Sigmoid colon (tissue), 7 donors: Measurements from ENCODE around the gene NAT16. TPM values are rescaled to one million over a fixed set of nuclear protein-coding genes. Genes with fewer than 3 reads are reported as not detected.

Source experiments
- DNase-seq: peaks from one replicate; pipeline ENCODE4 v3.0.0-alpha.2; 2019
- H3K27ac ChIP-seq, 4 donors: fragments of 200-600 bp; sonication (generic); one replicate each; pipeline ENCODE4 v1.5.1; 2016 to 2019; ENCODE audit warnings: mild to moderate bottlenecking in 1 of 4
- H3K27me3 ChIP-seq, 3 donors: fragments of 200-600 bp; sonication (generic); one replicate each; pipeline ENCODE4 v1.5.1; 2019; ENCODE audit warnings: mild to moderate bottlenecking in 1 of 3
- H3K36me3 ChIP-seq, 4 donors: fragments of 200-600 bp; sonication (generic); one replicate each; pipeline ENCODE4 v1.5.1; 2016 to 2019
- H3K4me1 ChIP-seq, 4 donors: fragments of 200-600 bp; sonication (generic); one replicate each; pipeline ENCODE4 v1.5.1; 2017 to 2019
- H3K4me3 ChIP-seq, 4 donors: fragments of 200-600 bp; sonication (generic); one replicate each; pipeline ENCODE4 v1.5.1; 2017 to 2019; ENCODE audit warnings: mild to moderate bottlenecking in 2 of 4, moderate library complexity in 1 of 4
- H3K9me3 ChIP-seq, 4 donors: fragments of 200-600 bp in 3 of 4; sonication (generic) in 3 of 4; one replicate each; pipeline versions ENCODE4 v1.5.1 to v1.6.1; 2013 to 2019
- EP300 ChIP-seq, 4 donors: sonication (generic); formaldehyde crosslinking; IDR thresholded peaks; one replicate each; pipeline ENCODE4 v1.6.1; 2017; ENCODE audit warnings: antibody characterized with exemption in 4 of 4
- POLR2A ChIP-seq, 2 donors: fragments of 450-650 bp; IDR thresholded peaks; one replicate each; pipeline ENCODE4 v1.6.1; 2016; ENCODE audit warnings: antibody characterized with exemption in 2 of 2, mild to moderate bottlenecking in 2 of 2, moderate library complexity in 2 of 2
- POLR2AphosphoS5 ChIP-seq, 4 donors: sonication (generic); formaldehyde crosslinking; IDR thresholded peaks; one replicate each; pipeline ENCODE4 v1.6.1; 2017; ENCODE audit warnings: antibody characterized with exemption in 4 of 4
- WGBS, 2 donors: extraction: QIAGEN DNeasy Blood & Tissue Kit; methylation state at CpG; one replicate each; pipeline ENCODE4 v1.1.7; 2013; 5-methylcytosine and 5-hydroxymethylcytosine counted together
- intact Hi-C: fragments of 100-400 bp; cut with DNase I; formaldehyde crosslinking; loops from one replicate; pipeline ENCODE4 v1.15.1; 2023
- polyA plus RNA-seq, 3 donors: library from polyadenylated mRNA; stranded (reverse); fragments of 200-250 nt; gene quantifications; one replicate each; pipeline ENCODE4 v1.2.3, GENCODE V29; 2013
- total RNA-seq, 4 donors: library from RNA; depleted of rRNA; stranded (reverse); fragments of >200 nt; gene quantifications; one replicate each; pipeline ENCODE4 v1.1.0, GENCODE V29; 2016
- TF ChIP-seq, protein P1 (sequence below), 4 experiments: fragments of 450-650 bp in 3 of 4; fragments of 200-600 bp in 1 of 4; IDR thresholded peaks; one replicate each; pipeline ENCODE4 v1.5.1; 2016 to 2019; ENCODE audit warnings: antibody characterized with exemption in 4 of 4, mild to moderate bottlenecking in 3 of 4, moderate library complexity in 2 of 4
- donor health status: healthy with polysubstance abuse.
- donor health status: Bipolar disorder and iron deficiency.
- donor health status: healthy.

Gene NAT16
- total RNA-seq (not detected), polyA plus RNA-seq (under 1 TPM in 1 of 3 donors, not detected in 2; 0.23 TPM)

DNA sequence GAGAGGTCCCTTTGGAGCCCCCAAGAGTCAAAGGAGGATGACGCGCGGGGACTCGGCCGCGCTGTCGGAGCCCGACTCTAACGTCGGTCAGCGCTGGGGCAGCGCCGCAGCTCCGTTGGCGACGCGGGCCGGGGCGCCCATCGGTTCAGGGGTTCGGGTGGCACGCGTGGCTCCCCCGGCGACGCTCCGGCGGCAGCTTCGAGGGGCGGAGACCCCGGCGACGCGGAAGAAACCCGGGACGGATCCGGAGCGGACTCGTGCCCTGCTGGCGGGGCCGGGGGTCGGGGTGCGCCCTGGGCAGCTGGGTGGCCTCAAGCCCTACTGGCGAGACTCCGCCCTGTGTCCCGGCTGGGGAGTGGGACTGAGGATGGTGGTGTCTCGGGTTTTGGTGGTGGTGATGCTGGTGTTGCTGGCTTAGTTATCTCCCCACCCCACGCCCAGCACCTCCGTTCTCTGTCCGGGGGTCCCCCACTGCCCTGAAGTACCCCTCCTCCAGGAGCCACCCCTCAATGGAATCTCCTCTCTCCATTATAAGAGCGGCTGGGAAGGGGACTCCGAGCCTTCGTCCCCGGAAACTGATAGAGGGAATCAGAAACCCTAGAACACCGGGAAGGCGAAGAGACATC lies at the start of gene NAT16:
NAT16 (minus strand) TSS at position 164 of the 626 bp plus-strand sequence. CDS start 5,486 bp downstream, outside the sequence.
- H3K27ac ChIP-seq = no peak within 1 kb of the TSS
- H3K27me3 ChIP-seq = peaks cover 32 to 94% (median 86%) of the 10 kb centered on the region in 3 donors
- DNase-seq = no peak
- 5% methylated on average over 56 of the region's 56 CpGs for WGBS, 2 donors
- H3K4me3 ChIP-seq = no peak within 1 kb of the TSS
- H3K36me3 ChIP-seq = no peaks in the 10 kb centered on the region
- TF ChIP-seq POLR2A (IDR thresholded peaks at IDR 0.05) = no peak
- no peak for TF ChIP-seq POLR2AphosphoS5 (IDR thresholded peaks at IDR 0.05)
- no peak for TF ChIP-seq EP300 (IDR thresholded peaks at IDR 0.05)
- TF ChIP-seq, protein P1, sequence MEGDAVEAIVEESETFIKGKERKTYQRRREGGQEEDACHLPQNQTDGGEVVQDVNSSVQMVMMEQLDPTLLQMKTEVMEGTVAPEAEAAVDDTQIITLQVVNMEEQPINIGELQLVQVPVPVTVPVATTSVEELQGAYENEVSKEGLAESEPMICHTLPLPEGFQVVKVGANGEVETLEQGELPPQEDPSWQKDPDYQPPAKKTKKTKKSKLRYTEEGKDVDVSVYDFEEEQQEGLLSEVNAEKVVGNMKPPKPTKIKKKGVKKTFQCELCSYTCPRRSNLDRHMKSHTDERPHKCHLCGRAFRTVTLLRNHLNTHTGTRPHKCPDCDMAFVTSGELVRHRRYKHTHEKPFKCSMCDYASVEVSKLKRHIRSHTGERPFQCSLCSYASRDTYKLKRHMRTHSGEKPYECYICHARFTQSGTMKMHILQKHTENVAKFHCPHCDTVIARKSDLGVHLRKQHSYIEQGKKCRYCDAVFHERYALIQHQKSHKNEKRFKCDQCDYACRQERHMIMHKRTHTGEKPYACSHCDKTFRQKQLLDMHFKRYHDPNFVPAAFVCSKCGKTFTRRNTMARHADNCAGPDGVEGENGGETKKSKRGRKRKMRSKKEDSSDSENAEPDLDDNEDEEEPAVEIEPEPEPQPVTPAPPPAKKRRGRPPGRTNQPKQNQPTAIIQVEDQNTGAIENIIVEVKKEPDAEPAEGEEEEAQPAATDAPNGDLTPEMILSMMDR (IDR thresholded peaks at IDR 0.05) = no peak
- peaks cover 0 to 17% (median 15%) of the 10 kb centered on the region in 4 donors for H3K4me1 ChIP-seq
- H3K9me3 ChIP-seq = no peaks in the 10 kb centered on the region
- intact Hi-C loops = no loop called here

DNA sequence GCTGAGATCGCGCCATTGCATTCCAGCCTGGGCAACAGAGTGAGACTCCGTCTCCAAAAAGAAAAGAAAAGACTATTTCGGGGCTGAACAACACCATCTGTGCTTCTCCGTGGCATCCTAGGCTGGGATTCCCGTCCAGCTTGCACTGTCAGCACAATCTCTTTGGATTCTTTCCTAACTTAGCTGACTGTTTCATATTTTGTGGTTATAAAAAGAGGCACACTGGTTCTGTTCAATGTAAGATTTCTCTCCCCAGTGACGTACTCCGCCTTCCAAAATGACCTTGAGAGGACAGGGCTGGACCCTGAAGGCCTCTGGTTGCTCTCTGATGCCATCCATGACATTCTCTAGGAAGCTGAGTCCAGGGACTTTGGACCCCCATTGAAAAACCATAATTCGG lies 46.6 kb upstream of the NAT16 start:
- peaks cover 0 to 2% (median 0%) of the 10 kb centered on the region in 3 donors for H3K27me3 ChIP-seq
- no peaks in the 10 kb centered on the region for H3K9me3 ChIP-seq
- DNase-seq = no peak
- H3K4me1 ChIP-seq = peaks cover 0 to under 1% (median 0%) of the 10 kb centered on the region in 4 donors
- intact Hi-C loops = no loop called here
- WGBS, 2 donors = 89 to 90% methylated on average over 9 of the region's 9 CpGs
- peaks cover 15 to 72% (median 33%) of the 10 kb centered on the region in 4 donors for H3K36me3 ChIP-seq
- H3K4me3 ChIP-seq = no peak overlapping the region
- TF ChIP-seq POLR2A (IDR thresholded peaks at IDR 0.05) = no peak
- TF ChIP-seq EP300 (IDR thresholded peaks at IDR 0.05) = no peak
- no peak for TF ChIP-seq POLR2AphosphoS5 (IDR thresholded peaks at IDR 0.05)
- TF ChIP-seq, protein P1 (IDR thresholded peaks at IDR 0.05) = no peak
- no peak overlapping the region for H3K27ac ChIP-seq

DNA sequence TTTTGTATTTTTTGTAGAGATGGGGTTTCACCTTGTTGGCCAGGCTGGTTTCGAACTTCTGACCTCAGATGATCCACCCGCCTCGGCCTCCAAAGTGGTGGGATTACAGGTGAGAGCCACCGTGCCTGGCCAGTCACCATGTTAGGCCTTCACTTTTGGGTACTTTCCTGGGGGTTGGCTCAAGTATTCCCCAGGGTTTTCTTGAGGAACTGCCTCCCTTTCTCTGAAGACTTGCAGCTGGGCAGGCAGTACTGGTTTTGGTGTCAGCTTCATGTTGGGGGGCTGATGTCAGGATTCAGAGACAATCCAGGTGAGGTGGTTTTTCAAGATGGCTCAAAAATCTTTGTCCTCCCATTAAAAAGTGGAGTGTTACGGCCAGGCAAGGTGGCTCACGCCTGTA lies 45.6 kb upstream of the NAT16 start:
- Histone ChIP-seq H3K36me3 (peaks cover 15 to 72% (median 33%) of the 10 kb centered on the region in 4 donors), H3K9me3 (no peaks in the 10 kb centered on the region), H3K27me3 (no peaks in the 10 kb centered on the region), H3K4me3 (no peak overlapping the region), H3K27ac (no peak overlapping the region), H3K4me1 (peaks cover 0 to under 1% (median 0%) of the 10 kb centered on the region in 4 donors)
- TF ChIP-seq EP300 (IDR thresholded peaks at IDR 0.05) = no peak
- TF ChIP-seq, protein P1 (IDR thresholded peaks at IDR 0.05) = no peak
- no peak for TF ChIP-seq POLR2AphosphoS5 (IDR thresholded peaks at IDR 0.05)
- TF ChIP-seq POLR2A (IDR thresholded peaks at IDR 0.05) = no peak
- no peak for DNase-seq
- intact Hi-C loops = no loop called here
- 95 to 96% methylated on average over 6 of the region's 6 CpGs for WGBS, 2 donors

DNA sequence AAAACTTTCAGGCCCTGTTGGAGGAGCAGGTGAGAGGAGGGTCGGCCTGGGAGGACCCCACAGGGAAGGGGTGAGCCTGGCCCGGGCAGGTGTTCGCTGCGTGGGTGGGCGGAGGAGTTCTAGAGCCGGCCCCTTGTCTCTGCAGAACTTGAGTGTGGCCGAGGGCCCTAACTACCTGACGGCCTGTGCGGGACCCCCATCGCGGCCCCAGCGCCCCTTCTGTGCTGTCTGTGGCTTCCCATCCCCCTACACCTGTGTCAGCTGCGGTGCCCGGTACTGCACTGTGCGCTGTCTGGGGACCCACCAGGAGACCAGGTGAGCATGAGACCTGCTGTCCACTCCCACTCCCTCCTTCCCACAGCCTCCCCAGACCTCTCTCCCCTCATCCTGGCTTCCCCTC lies 43.4 kb upstream of the NAT16 start:
- DNase-seq = no peak
- 96% methylated on average over 15 of the region's 15 CpGs for WGBS, 2 donors
- H3K27me3 ChIP-seq = no peaks in the 10 kb centered on the region
- TF ChIP-seq EP300 (IDR thresholded peaks at IDR 0.05) (no peak), POLR2A (IDR thresholded peaks at IDR 0.05) (no peak)
- intact Hi-C loops = no loop called here
- no peak overlapping the region for H3K27ac ChIP-seq
- H3K36me3 ChIP-seq = peaks cover 15 to 61% (median 32%) of the 10 kb centered on the region in 4 donors
- H3K4me3 ChIP-seq = no peak overlapping the region
- H3K4me1 ChIP-seq = peaks cover 0 to 20% (median 13%) of the 10 kb centered on the region in 4 donors
- no peaks in the 10 kb centered on the region for H3K9me3 ChIP-seq

DNA sequence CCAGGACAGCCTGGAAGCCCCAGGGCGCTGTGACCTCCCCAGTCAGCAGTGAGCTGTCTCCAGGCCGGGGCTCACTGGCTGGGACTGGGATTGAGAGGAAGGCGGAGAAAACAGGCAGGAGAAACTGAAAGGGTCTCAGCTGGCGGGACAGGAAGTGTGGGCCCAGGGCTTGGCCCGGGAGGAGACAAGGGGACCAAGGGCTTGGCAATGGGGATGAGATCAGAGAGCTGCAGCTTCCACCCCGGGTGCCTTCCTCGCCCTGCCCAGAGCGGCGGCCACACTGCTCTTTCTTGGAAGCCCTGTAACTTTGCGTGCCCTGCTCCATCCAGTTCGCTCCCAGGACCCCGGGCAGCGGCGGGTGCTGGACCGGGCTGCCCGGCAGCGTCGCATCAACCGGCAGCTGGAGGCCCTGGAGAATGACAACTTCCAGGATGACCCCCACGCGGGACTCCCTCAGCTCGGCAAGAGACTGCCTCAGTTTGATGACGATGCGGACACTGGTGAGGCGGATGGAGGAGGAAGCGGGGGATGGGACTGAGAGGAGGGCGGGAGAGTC lies 42.3 kb upstream of the NAT16 start:
- intact Hi-C loops = no loop called here
- WGBS, 2 donors = 94 to 95% methylated on average over 27 of the region's 27 CpGs
- H3K9me3 ChIP-seq = no peaks in the 10 kb centered on the region
- peaks cover 0 to 22% (median 16%) of the 10 kb centered on the region in 4 donors for H3K4me1 ChIP-seq
- H3K27me3 ChIP-seq = no peaks in the 10 kb centered on the region
- peaks cover 15 to 53% (median 28%) of the 10 kb centered on the region in 4 donors for H3K36me3 ChIP-seq
- H3K4me3 ChIP-seq = no peak overlapping the region
- H3K27ac ChIP-seq = no peak overlapping the region
- TF ChIP-seq POLR2AphosphoS5 (IDR thresholded peaks at IDR 0.05) (no peak), POLR2A (IDR thresholded peaks at IDR 0.05) (no peak), EP300 (IDR thresholded peaks at IDR 0.05) (no peak)
- TF ChIP-seq, protein P1 (IDR thresholded peaks at IDR 0.05) = no peak
- DNase-seq = peak; percentile 60
